HepG2 (cell line): Measurements from ENCODE around the gene POU6F1. TPM values are rescaled to one million over a fixed set of nuclear protein-coding genes. Genes with fewer than 3 reads are reported as not detected.

Source experiments
- BRD4 ChIP-seq: sonication (generic); formaldehyde crosslinking; IDR thresholded peaks from 2 replicates; pipeline ENCODE4 v1.4.0; 2020; ENCODE audit warnings: missing genetic modification reagents
- GATAD2A ChIP-seq: IDR thresholded peaks from 2 replicates; pipeline ENCODE4 v1.6.1; 2016
- HNRNPLL ChIP-seq: fragments of 200-400 bp; formaldehyde crosslinking; IDR thresholded peaks from 2 replicates; pipeline ENCODE4 v1.6.1; 2017; ENCODE audit warnings: mild to moderate bottlenecking, low read depth, low read length; ENCODE audit not compliant: poor library complexity, severe bottlenecking
- JDP2 ChIP-seq: sonication (generic); formaldehyde crosslinking; IDR thresholded peaks from 2 replicates; pipeline ENCODE4 v1.8.1; 2022; ENCODE audit warnings: missing genetic modification reagents, borderline replicate concordance
- KDM2A ChIP-seq: sonication (generic); formaldehyde crosslinking; IDR thresholded peaks from 2 replicates; pipeline ENCODE4 v1.4.0; 2020; ENCODE audit warnings: low read depth, missing genetic modification reagents, borderline replicate concordance
- KDM5B ChIP-seq: sonication (generic); formaldehyde crosslinking; IDR thresholded peaks from 2 replicates; pipeline ENCODE4 v1.4.0; 2020; ENCODE audit warnings: missing genetic modification reagents, mild to moderate bottlenecking, borderline replicate concordance
- KLF15 ChIP-seq: sonication (generic); formaldehyde crosslinking; IDR thresholded peaks from 2 replicates; pipeline ENCODE4 v1.8.1; 2023; ENCODE audit warnings: borderline replicate concordance, mild to moderate bottlenecking, inconsistent platforms, missing genetic modification reagents, mixed read lengths
- MAZ ChIP-seq, 2 experiments: sonication (generic) in 1 of 2; formaldehyde crosslinking in 1 of 2; IDR thresholded peaks; 2 replicates each; pipeline versions ENCODE4 v1.5.0 to v1.6.1; 2012 to 2020; ENCODE audit warnings: low read depth in 2 of 2, mild to moderate bottlenecking in 2 of 2, borderline replicate concordance in 1 of 2, improper control_type of control experiment in 1 of 2, low read length in 1 of 2, missing genetic modification reagents in 1 of 2, moderate library complexity in 1 of 2
- MED1 ChIP-seq: sonication (generic); formaldehyde crosslinking; IDR thresholded peaks from 2 replicates; pipeline ENCODE4 v1.4.0; 2020; ENCODE audit warnings: missing genetic modification reagents
- PATZ1 ChIP-seq: sonication (generic); formaldehyde crosslinking; IDR thresholded peaks from 2 replicates; pipeline ENCODE4 v1.4.0; 2020; ENCODE audit warnings: missing genetic modification reagents
- PHB2 ChIP-seq: fragments of 450-650 bp; IDR thresholded peaks from 2 replicates; pipeline ENCODE4 v1.6.1; 2018; ENCODE audit not compliant: partially characterized antibody
- POLR2A ChIP-seq, 2 experiments: IDR thresholded peaks; 2 replicates each; pipeline ENCODE4 v1.6.1; 2011; ENCODE audit warnings: low read depth in 2 of 2, low read length in 2 of 2, mild to moderate bottlenecking in 1 of 2, moderate library complexity in 1 of 2; ENCODE audit not compliant: insufficient read depth in 1 of 2
- POLR2G ChIP-seq: fragments of 200-400 bp; formaldehyde crosslinking; IDR thresholded peaks from 2 replicates; pipeline ENCODE4 v1.6.1; 2018; ENCODE audit warnings: mild to moderate bottlenecking, low read depth, low read length, moderate library complexity
- RELA ChIP-seq: sonication (generic); formaldehyde crosslinking; IDR thresholded peaks from 2 replicates; pipeline ENCODE4 v1.4.0; 2020; ENCODE audit warnings: missing genetic modification reagents
- SSRP1 ChIP-seq: IDR thresholded peaks from 2 replicates; pipeline ENCODE4 v1.6.1; 2016; ENCODE audit warnings: control low read depth
- TAF1 ChIP-seq: sonication (generic); formaldehyde crosslinking; IDR thresholded peaks from 2 replicates; pipeline ENCODE4 v1.4.0; 2020; ENCODE audit warnings: missing genetic modification reagents
- YEATS4 ChIP-seq: sonication (generic); formaldehyde crosslinking; IDR thresholded peaks from 2 replicates; pipeline ENCODE4 v1.4.0; 2020; ENCODE audit warnings: missing genetic modification reagents, borderline replicate concordance
- ZBED4 ChIP-seq: sonication (generic); formaldehyde crosslinking; IDR thresholded peaks from 2 replicates; pipeline ENCODE4 v1.4.0; 2020; ENCODE audit warnings: missing genetic modification reagents, borderline replicate concordance
- ZBTB7B ChIP-seq: sonication (generic); formaldehyde crosslinking; IDR thresholded peaks from 2 replicates; pipeline ENCODE4 v1.4.0; 2020; ENCODE audit warnings: missing genetic modification reagents
- ZC3H13 ChIP-seq: sonication (generic); formaldehyde crosslinking; IDR thresholded peaks from 2 replicates; pipeline ENCODE4 v1.8.1; 2023; ENCODE audit warnings: mild to moderate bottlenecking, missing genetic modification reagents, moderate library complexity
- ZNF224 ChIP-seq: sonication (generic); formaldehyde crosslinking; IDR thresholded peaks from 2 replicates; pipeline ENCODE4 v1.5.0; 2020; ENCODE audit warnings: mild to moderate bottlenecking, missing genetic modification reagents
- ZNF263 ChIP-seq: sonication (generic); formaldehyde crosslinking; IDR thresholded peaks from 2 replicates; pipeline ENCODE4 v1.4.0; 2020; ENCODE audit warnings: missing genetic modification reagents
- ZNF317 ChIP-seq: sonication (generic); formaldehyde crosslinking; IDR thresholded peaks from 2 replicates; pipeline ENCODE4 v1.5.0; 2020; ENCODE audit warnings: mild to moderate bottlenecking, missing genetic modification reagents
- polyA plus RNA-seq, 8 experiments: library from polyadenylated mRNA; depleted of rRNA in 3 of 8; stranded (reverse) in 7 of 8; unstranded in 1 of 8; fragments of >200 nt; fragmentation: Illumina TruSeq in 4 of 8; extraction: Trizol in 4 of 8; gene quantifications; 2 replicates each; pipeline versions ENCODE4 v1.2.1 to v1.2.3, GENCODE V29; 2011 to 2016; ENCODE audit warnings: low read depth in 4 of 8, missing spikeins in 1 of 8, mixed read lengths in 1 of 8; ENCODE audit not compliant: insufficient read depth in 1 of 8
- total RNA-seq, 5 experiments: library from RNA; depleted of rRNA; stranded (reverse); fragments of >200 nt; fragmentation: Illumina TruSeq; extraction: Trizol; gene quantifications; 2 replicates each; pipeline ENCODE4 v1.2.3, GENCODE V29; 2016; ENCODE audit warnings: low read depth in 1 of 5
- TF ChIP-seq, protein P1 (sequence below): IDR thresholded peaks from 2 replicates; pipeline ENCODE4 v1.6.1; 2018; ENCODE audit warnings: missing genetic modification reagents

Gene POU6F1
- total and polyA plus RNA-seq, 2 of the 13 experiments (the other 11 are each of a cell fraction or from before 2014, with no cell fraction given) = 0.48 to 0.51 TPM

GRCh38 chr12:51217968-51218606 is at the start of gene POU6F1 (continued):
- TF ChIP-seq SSRP1 (0 out of 2 replicates have a peak, but pooled peaks have one; percentile 61), ZBTB7B (CRISPR knock-in tag) (peak; percentile 51; the same call in 1 of the 2 replicates), GATAD2A (CRISPR knock-in tag) (peak; percentile 15; the same call in 1 of the 2 replicates), YEATS4 (peak; percentile 35; the same call in 1 of the 2 replicates), KDM5B (peak; percentile 50; the same call in 1 of the 2 replicates), BRD4 (peak; percentile 61; the same call in 1 of the 2 replicates), KLF15 (CRISPR knock-in tag) (0 out of 2 replicates have a peak, but pooled peaks have one; percentile 12), PATZ1 (CRISPR knock-in tag) (peak; percentile 79), POLR2A (IDR thresholded peaks at IDR 0.05; ENCODE audit: insufficient read depth in 1 of 2, low read depth in 2 of 2, low read length in 2 of 2) (0 out of 4 replicates have a peak, but pooled peaks of 1 of the 2 experiments have one; percentile 36), MAZ (IDR thresholded peaks at IDR 0.05; ENCODE audit: borderline replicate concordance, low read depth, low read length) (peak; percentile 67; the same call in 1 of the 2 replicates), MAZ (CRISPR knock-in tag; IDR thresholded peaks at IDR 0.05; ENCODE audit: low read depth) (0 out of 2 replicates have a peak, but pooled peaks have one; percentile 26), ZC3H13 (CRISPR knock-in tag) (no peak), KDM2A (CRISPR knock-in tag) (peak; percentile 35; the same call in 1 of the 2 replicates), ZBED4 (0 out of 2 replicates have a peak, but pooled peaks have one; percentile 32), PHB2 (no peak), ZNF224 (CRISPR knock-in tag) (0 out of 2 replicates have a peak, but pooled peaks have one; percentile 7), MED1 (CRISPR knock-in tag) (0 out of 2 replicates have a peak, but pooled peaks have one; percentile 15), JDP2 (CRISPR knock-in tag) (no peak), ZNF317 (CRISPR knock-in tag) (0 out of 2 replicates have a peak, but pooled peaks have one; percentile 36), HNRNPLL (peak; percentile 18), ZNF263 (CRISPR knock-in tag) (peak; percentile 41; the same call in 1 of the 2 replicates), TAF1 (CRISPR knock-in tag) (peak; percentile 37), POLR2G (no peak), RELA (CRISPR knock-in tag) (no peak)
- TF ChIP-seq, protein P1, sequence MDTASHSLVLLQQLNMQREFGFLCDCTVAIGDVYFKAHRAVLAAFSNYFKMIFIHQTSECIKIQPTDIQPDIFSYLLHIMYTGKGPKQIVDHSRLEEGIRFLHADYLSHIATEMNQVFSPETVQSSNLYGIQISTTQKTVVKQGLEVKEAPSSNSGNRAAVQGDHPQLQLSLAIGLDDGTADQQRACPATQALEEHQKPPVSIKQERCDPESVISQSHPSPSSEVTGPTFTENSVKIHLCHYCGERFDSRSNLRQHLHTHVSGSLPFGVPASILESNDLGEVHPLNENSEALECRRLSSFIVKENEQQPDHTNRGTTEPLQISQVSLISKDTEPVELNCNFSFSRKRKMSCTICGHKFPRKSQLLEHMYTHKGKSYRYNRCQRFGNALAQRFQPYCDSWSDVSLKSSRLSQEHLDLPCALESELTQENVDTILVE (CRISPR knock-in tag) = no peak
